Measurements from ENCODE around the gene C3orf18. TPM values are rescaled to one million over a fixed set of nuclear protein-coding genes. Genes with fewer than 3 reads are reported as not detected.

The C3orf18 gene
- total RNA-seq, 1 donor from 2014 or later: 5.9 TPM

DNA sequence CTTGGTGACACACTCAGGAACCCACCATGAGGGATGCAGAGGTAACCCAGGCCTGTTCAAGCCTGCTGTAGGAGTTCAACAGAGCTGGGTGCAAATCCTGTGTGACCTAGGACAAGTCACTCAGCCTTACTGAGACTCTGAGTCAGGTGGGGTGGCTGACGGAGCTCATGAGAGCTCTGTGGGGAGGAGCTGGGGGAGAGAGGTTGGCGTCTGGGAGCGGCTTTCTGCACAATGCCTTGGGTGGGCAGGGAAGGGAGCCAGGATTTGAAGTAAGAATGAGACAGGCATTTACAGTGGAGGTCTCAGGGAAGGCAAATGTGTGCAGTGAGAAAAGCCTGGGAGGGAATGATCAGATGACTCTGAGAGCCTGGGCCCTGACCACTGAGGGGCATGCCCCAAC is 18.3 kb downstream of the C3orf18 start:
- Mint-ChIP-seq H3K4me3 (no peak overlapping the region), H3K36me3 (ENCODE audit: low read depth) (no peaks in the 10 kb centered on the region), H3K9me3 (no peaks in the 10 kb centered on the region), H3K27me3 (no peaks in the 10 kb centered on the region), H3K4me1 (no peaks in the 10 kb centered on the region), H3K27ac (no peak overlapping the region)
- TF ChIP-seq, protein P1, sequence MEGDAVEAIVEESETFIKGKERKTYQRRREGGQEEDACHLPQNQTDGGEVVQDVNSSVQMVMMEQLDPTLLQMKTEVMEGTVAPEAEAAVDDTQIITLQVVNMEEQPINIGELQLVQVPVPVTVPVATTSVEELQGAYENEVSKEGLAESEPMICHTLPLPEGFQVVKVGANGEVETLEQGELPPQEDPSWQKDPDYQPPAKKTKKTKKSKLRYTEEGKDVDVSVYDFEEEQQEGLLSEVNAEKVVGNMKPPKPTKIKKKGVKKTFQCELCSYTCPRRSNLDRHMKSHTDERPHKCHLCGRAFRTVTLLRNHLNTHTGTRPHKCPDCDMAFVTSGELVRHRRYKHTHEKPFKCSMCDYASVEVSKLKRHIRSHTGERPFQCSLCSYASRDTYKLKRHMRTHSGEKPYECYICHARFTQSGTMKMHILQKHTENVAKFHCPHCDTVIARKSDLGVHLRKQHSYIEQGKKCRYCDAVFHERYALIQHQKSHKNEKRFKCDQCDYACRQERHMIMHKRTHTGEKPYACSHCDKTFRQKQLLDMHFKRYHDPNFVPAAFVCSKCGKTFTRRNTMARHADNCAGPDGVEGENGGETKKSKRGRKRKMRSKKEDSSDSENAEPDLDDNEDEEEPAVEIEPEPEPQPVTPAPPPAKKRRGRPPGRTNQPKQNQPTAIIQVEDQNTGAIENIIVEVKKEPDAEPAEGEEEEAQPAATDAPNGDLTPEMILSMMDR (IDR thresholded peaks at IDR 0.05): no peak
- ChIA-PET CTCF (interaction anchor here (1.2 to 1.6 kb wide), 5 partner anchors 26 to 202 kb away, joined by 3 to 6 read pairs (median 4); no protein-coding TSS in a partner anchor), POLR2A (no interaction called here)
- intact Hi-C loops (cut with micrococcal nuclease): no loop called here
- ATAC-seq (ENCODE audit: low read depth) (no peak), DNase-seq (no peak)

GRCh38 chr3:50545781-50546180 is 21.8 kb downstream of the C3orf18 start:
- POLR2A ChIA-PET: no interaction called here
- ATAC-seq (ENCODE audit: low read depth) (no peak), DNase-seq (no peak)
- no peaks in the 10 kb centered on the region for H3K9me3 Mint-ChIP-seq
- no peak overlapping the region for H3K4me3 Mint-ChIP-seq
- intact Hi-C loops (cut with micrococcal nuclease): no loop called here
- H3K36me3 Mint-ChIP-seq (ENCODE audit: low read depth): no peaks in the 10 kb centered on the region
- TF ChIP-seq, protein P1 (IDR thresholded peaks at IDR 0.05): no peak
- H3K27ac Mint-ChIP-seq: no peak overlapping the region
- no peaks in the 10 kb centered on the region for H3K4me1 Mint-ChIP-seq
- H3K27me3 Mint-ChIP-seq: peaks cover 13% of the 10 kb centered on the region
- CTCF ChIA-PET: no interaction called here

- Mint-ChIP-seq H3K4me1 (no peaks in the 10 kb centered on the region), H3K27me3 (peaks cover 27% of the 10 kb centered on the region), H3K9me3 (no peaks in the 10 kb centered on the region), H3K4me3 (no peak overlapping the region), H3K36me3 (ENCODE audit: low read depth) (no peaks in the 10 kb centered on the region), H3K27ac (peak overlapping the region; percentile 41)
- ATAC-seq (ENCODE audit: low read depth) (peak; percentile 71), DNase-seq (peak; percentile 54)
- TF ChIP-seq, protein P1 (IDR thresholded peaks at IDR 0.05): peak; percentile 90
- ChIA-PET POLR2A (interaction anchor here (0.8 to 1.9 kb wide), 2 partner anchors 192 to 205 kb away, joined by 3 to 5 read pairs; partner anchors contain the start of genes CYB561D2 and NPRL2), CTCF (interaction anchor here (0.7 to 4.6 kb wide), 20 partner anchors 9 to 282 kb away, joined by 3 to 64 read pairs (median 4); partner anchors contain the start of genes C3orf18, CISH, CYB561D2 and NPRL2)
- intact Hi-C loops (cut with micrococcal nuclease): loop anchor here (1.0 to 2.0 kb wide), 4 partner anchors 24 to 350 kb away; no protein-coding TSS in a partner anchor
Measured at GRCh38 chr3:50542177-50543034, 25.1 kb downstream of the C3orf18 start.

DNA sequence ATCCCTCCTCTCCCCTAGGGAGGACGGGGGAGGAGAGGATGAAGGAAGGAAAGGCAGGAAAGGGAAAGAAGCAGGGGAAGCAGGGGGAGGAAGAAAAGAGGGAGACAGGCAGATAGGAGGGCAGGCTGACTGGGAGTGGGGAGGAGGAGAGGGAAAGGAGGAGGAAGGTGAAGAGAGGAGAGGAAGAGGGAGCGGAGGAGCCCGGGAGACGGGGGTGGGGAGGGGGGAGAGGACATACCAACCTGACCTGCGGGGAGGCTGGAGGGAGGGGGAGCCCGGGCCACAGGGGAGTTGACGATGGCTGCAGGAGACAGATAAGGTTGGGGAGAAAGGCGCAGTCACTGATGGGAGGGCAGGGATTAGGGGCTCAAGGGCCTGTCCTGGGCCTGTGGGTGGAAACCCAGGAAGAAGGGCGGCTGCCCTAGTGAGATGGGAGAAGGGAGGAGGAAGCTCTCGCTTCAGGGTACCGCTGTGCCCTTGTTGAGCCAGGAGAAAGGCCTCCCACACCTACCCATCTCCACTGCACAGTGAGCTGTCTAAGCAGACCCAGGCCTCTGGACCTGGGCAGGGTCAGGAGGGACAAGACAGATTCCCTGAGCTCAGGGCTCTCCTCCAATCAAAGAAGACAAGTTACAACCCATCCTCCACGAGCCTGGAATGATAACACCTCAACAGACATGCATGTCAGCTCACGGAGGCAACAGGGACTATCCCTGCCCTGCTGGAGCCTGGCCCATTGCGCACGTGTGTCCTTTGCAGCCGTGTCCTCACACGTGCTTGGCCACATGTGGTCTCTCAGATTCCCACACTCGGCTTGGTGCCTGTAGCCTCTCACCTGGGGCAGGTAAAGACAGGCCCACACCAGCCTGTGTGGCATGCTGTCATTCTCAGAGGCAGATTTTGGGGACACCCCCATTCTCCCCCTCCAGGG is 27.9 kb downstream of the C3orf18 start:
- DNase-seq (no peak), ATAC-seq (ENCODE audit: low read depth) (no peak)
- ChIA-PET CTCF (interaction anchor here (1.3 to 4.6 kb wide), 3 partner anchors 11 to 191 kb away, joined by 3 to 64 read pairs (median 3); partner anchors contain the start of genes CYB561D2 and NPRL2), POLR2A (interaction anchor here (0.6 kb wide), 2 partner anchors 151 to 961 kb away, joined by 7 to 14 read pairs; no protein-coding TSS in a partner anchor)
- peaks cover 40% of the 10 kb centered on the region for H3K27me3 Mint-ChIP-seq
- no peaks in the 10 kb centered on the region for H3K4me1 Mint-ChIP-seq
- TF ChIP-seq, protein P1 (IDR thresholded peaks at IDR 0.05): no peak
- intact Hi-C loops (cut with micrococcal nuclease): no loop called here
- no peak overlapping the region for H3K27ac Mint-ChIP-seq
- no peak overlapping the region for H3K4me3 Mint-ChIP-seq
- no peaks in the 10 kb centered on the region for H3K36me3 Mint-ChIP-seq (ENCODE audit: low read depth)
- no peaks in the 10 kb centered on the region for H3K9me3 Mint-ChIP-seq

All from activated B cell treated with CpG ODN at 0.5 μM for 24 hours (primary cell).